Posterior cingulate gyrus (tissue), 11 donors: ENCODE measurements around the gene HAVCR2.
A peak's percentile ranks its signal among the peaks of the same experiment; 100 is the strongest.
"Not testable (repeated sequence)": the region's sequence is repeated elsewhere in the genome, so short reads cannot be mapped to it uniquely, and the experiment has no call there.

ENCODE experiments used
- DNase-seq, 10 donors: peaks; one replicate each; pipeline versions ENCODE4 v3.0.0 to v3.0.0-alpha.2; 2020 to 2021; ENCODE audit warnings: mixed read lengths in 3 of 10
- intact Hi-C: fragments of 100-400 bp; cut with DNase I; formaldehyde crosslinking; loops from one replicate; pipeline ENCODE4 v1.15.1; 2023

HAVCR2 gene

DNA sequence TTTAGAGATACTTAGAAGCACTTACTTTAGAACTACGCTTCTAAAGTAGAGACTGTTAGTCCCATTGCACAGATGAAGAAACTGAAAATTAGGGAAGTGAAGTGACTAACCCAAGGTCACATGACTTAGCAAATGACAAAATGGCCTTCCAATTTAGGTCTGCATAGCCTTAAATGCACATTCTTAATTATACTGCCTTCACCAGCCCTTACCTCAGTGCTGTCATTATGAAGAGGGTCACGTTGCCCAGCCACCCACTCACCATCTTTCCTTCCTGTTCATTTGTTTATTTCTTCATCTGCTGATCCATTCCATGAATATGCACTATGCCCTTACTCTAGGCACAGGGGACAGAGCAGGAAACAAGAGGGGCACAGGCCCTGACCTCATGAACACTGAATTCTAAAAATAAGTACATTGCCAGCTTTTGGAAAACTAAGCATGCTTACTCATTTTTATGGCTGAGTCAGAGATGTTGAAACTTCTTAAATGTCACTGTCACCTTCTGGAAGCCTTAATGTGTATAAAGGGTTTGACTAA, 8.6 kb downstream of the HAVCR2 start:
- no peak for DNase-seq
- intact Hi-C loops, result no loop called here

DNA sequence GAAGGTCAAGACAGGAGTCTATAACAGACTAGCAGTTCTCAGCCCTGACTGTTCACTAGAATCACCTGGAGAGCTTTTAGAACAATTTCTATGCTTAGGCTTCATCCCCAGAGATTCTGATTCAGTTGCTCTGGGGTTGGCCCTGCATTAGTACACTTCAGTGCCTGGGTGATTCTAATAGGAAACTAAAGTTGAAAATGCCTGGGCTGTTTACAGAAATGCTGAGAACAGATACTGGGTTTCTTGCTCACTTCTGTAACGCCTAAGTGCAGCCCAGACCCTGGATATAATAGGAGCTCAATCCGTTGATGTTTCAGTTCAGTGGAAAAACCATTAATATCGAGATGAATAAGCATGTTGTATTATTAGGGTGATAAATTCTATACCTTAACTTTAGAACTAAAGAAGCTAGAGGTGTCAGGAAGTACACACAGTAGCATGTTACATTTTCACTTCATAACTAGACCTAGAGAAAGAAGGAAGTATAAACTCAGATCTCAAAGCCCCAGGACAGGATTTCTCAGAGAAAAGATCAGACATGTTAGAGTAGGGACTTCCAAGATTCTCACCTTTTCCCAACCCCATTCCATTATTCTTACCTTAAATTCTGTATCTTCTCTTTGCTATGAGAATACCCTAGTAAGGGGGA, 20.4 kb downstream of the HAVCR2 start:
- intact Hi-C loops, result no loop called here
- no peak for DNase-seq

DNA sequence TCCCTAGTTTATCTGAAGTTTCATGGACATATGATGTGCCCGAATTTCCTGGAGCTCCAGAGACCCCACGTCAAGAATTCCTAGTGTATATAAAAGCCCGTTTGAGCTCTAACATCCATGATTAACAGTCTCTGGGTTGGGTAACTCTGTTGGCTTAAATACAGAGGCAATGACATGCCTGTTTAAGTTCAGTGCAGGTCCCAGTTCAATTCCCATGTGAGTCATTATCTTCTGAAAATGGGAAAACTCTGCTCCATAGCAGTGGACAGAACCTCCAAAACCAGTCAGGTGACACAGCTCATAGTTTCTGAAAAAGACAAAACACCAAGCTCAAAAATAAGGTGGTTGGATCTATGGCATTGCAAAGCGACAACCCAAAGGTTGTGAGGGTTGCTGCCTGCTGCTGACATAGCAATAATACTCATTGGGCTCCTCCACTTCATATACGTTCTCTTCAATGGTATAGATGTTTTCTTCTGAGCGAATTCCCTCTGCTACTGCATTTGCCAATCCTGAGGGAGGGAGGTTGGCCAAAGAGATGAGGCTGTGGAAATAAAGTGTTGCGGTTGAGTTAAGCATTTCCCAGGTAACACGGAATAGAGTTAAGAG, 22.0 kb downstream of the HAVCR2 start:
- intact Hi-C loops, result no loop called here
- no peak for DNase-seq

- DNase-seq, result no peak
- intact Hi-C loops, result no loop called here
Observed at GRCh38 chr5:157085930-157086329, 22.9 kb downstream of the HAVCR2 start.

- no peak for DNase-seq
Observed at GRCh38 chr5:157080286-157080685, 28.6 kb downstream of the HAVCR2 start.

GRCh38 chr5:157076558-157076957, 32.3 kb downstream of the HAVCR2 start:
- intact Hi-C loops, result no loop called here
- peak in 4 of 10 donors; percentile 8 to 43 (median 16) for DNase-seq

More at GRCh38 chr5:157080286-157080685, 28.6 kb downstream of the HAVCR2 start:
- intact Hi-C loops, result no loop called here

DNA sequence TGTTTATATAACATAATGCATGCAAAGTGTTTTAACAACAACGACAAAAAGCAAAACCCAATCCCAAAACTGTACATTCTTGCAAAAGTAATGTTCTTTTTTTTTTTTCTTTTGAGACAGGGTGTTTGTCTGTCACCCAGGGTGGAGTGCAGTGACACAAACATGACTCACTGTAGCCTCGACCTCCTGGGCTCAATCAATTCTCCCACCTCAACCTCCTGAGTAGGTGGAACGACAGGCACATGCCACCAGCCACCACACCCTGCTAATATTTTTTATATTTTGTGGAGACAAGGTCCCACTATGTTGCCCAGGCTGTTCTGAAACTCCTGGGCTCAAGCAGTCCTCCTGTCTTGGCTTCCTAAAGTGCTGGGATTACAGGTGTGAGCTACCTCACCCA, 36.3 kb downstream of the HAVCR2 start:
- intact Hi-C loops, result no loop called here
- DNase-seq, result peak in 1 of 10 donors; percentile 0

DNA sequence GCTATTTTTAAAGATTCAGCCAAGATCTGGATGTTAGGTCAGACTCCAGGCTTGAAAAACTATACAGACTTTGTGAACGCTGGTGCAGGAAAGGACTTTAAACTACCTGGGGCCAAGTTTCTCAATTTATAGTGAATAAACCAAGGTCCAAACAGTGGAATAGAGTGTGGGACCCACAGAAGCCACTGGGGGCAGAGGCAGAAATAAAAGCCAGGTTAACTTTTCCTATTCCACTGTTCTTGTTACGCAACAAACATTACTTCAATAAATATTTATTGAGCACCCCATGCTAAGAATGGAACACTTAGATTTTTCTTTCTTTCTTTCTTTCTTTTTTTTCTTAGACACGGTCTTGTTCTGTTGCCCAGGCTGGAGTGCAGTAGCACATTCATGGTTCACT, 38.9 kb downstream of the HAVCR2 start:
- intact Hi-C loops, result no loop called here
- no peak for DNase-seq

DNA sequence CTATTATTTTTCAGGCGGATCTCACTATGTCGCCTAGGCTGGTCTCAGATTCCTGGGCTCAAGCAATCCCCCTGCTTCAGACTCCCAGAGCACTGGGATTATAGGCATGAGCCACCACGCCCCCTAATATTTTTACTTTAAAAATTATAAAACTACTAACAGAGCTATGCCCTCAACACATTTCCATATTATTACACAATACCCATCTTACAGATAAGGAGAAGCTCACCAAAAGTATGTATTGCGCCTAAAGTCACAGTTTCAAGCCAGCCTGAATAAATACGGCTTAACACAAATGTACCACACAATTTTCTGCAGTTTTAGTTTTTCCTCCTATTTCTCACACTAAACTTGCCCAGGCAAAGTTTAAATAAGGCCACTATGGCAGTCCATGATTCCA, 40.1 kb downstream of the HAVCR2 start:
- intact Hi-C loops, result no loop called here
- peak in 1 of 10 donors; percentile 8 for DNase-seq

- peak in 1 of 10 donors; percentile 40 for DNase-seq
- intact Hi-C loops, result no loop called here
Observed at GRCh38 chr5:157068339-157068738, 40.5 kb downstream of the HAVCR2 start.

DNA sequence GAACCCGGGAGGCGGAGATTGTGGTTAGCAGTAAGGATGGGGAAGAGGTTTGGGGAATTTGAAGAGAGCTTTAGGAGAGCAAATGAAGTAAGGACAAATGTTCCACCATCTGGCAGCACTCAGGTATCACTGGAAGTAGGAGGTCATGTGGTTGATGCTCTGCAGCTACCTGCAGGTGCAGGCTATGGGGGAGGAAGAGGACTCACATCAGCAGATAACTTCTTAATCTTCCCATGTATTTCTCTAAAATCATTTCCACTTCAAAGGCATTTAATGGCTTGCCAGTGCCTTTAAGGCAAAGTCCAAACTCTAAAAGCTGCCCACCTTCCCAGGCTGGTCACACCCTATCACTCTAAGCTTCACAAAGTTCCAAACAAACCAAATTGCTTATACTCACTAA, 41.8 kb downstream of the HAVCR2 start:
- intact Hi-C loops, result no loop called here
- DNase-seq, result peak in 1 of 10 donors; percentile 0

DNA sequence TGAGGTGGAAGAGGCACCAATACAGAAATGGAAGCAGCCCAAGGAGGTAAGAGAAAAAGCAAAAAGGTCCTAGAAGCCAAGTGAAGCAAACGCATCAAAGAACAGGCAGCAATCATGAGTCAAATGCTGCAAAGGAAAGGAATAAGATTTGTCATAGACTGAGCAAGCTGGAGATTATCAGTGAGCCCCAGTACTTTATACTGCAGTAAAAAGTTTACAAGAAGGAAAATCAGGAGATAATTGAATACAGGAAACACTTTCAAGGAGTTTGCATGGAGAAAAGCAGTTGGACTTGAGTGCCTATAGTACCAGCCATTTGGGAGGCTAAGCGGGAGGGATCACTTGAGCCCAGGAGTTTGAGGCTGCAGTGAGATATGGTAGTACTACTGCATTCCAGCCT, 42.8 kb downstream of the HAVCR2 start:
- intact Hi-C loops, result no loop called here
- peak in 1 of 10 donors; percentile 2 for DNase-seq

- intact Hi-C loops, result no loop called here
- DNase-seq, result peak in 1 of 10 donors; percentile 4
Observed at GRCh38 chr5:157063776-157064430, 44.9 kb downstream of the HAVCR2 start.

DNA sequence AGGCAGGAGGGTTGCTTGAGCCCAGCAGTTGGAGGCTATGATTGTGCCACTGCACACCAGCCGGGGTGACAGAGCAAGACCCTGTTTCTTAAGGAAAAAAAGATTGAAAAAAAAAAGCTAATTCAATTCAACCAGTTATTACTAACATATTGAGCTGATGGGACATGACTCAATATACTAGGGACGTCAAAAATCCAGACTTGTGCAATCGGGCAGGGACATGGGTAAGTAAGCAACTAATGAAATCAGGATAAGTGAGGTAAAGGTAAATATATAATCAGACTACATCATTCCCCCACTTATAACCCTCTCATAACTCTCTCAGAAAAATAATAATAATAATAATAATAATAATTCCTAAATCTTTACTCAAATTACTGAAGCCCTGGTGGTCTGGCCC, 49.0 kb downstream of the HAVCR2 start:
- intact Hi-C loops, result no loop called here
- peak in 1 of 10 donors; percentile 18 for DNase-seq

DNA sequence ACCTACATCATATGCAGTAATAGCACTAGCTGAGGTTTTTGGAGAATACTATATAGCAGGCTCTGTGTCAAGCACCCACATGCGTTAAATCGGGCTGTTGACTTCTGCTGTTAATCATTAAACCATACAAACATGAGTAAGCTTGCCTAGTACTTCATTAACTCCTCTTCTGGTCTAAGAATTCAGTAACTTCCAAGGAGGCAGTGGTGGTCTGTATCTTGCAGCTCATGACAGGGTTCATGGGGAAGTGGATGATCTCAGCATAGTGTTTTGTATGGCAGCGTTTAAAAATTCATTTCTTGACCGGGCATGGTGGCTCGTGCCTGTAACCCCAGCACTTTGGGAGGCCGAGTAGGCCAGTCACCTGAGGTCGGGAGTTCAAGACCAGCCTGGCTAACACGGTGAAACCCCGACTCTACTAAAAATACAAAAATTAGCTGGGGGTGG, 49.7 kb downstream of the HAVCR2 start, which contains the start of gene HAVCR1:
Gene HAVCR1 (minus strand): TSS at position 24 of the 447 bp plus-strand sequence. CDS start 1,173 bp downstream, outside the sequence.
- intact Hi-C loops, result no loop called here
- DNase-seq, result peak in 1 of 10 donors; percentile 8

GRCh38 chr5:157057459-157058370, 51.1 kb downstream of the HAVCR2 start:
- intact Hi-C loops, result no loop called here
- peak in 1 of 10 donors; percentile 43 for DNase-seq

DNA sequence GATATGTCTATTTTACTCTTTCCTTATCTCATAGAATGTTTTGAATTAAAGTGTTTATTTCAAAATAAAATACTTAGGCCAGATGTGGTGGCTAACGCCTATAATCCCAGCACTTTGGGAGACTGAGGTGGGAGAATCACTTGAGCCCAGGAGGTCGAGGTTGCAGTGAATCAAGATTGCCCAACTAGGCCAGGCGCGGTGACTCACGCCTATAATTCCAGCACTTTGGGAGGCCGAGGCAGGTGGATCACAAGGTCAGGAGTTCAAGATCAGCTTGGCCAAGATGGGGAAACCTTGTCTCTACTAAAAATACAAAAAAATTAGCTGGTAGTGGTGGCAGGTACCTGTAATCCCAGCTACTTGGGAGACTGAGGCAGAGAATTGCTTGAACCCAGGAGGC, 52.0 kb downstream of the HAVCR2 start:
- peak in 1 of 10 donors; percentile 11 for DNase-seq
- intact Hi-C loops, result not testable (repeated sequence)

DNA sequence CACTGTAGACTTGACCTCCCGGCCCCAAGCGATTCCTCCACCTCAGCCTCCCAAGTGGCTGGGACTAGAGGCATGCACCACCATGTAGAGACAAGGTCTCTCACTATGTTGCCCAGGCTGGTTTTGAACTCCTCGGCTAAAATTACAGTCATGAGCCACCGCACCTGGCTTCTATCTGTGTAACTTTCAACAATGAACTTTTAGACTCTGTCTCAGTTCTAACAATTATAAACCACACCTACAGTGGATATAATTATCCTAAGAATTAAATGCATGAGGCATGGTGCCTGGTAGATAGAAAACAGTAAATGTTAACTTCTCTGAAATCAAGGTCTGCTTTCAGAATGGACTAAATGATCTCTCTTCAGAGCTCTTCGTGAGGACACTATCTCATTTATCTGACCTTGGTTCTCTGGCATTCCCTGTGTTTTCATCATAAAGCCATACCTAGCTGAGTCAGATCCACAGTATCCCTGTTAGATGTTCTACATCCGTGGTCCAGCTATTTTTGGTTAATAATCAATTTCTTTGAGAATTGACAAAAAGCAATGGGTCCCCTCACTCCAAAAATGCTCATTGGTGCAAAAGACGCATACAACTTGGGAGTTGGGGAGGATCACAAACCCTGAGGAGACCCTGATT, 57.1 kb downstream of the HAVCR2 start:
- intact Hi-C loops, result no loop called here
- DNase-seq, result peak in 1 of 10 donors; percentile 28

DNA sequence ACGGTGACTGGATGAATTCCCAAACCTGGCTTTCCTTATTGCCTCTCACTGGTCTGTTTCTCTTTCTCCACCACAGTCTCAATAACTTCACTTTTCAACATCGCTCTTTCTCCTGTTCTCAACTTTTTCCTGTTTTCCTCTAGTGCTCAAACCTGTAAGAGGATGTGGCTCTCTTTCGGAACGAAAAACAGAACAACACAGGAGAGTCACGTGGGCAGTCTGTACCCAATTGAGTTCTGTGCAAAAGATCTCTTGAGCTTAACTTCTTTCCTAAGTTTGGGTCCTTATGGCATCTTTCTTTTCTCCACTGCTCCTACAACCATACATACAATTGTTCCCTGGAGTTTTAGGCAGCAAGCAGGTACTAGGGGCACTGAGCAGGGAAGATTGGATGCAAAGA, 58.8 kb downstream of the HAVCR2 start:
- intact Hi-C loops, result no loop called here
- DNase-seq, result no peak

GRCh38 chr5:157049605-157050004, 59.2 kb downstream of the HAVCR2 start:
- intact Hi-C loops, result no loop called here
- no peak for DNase-seq
